Hypothalamus (tissue), 51 donors: ENCODE data around the gene KCNF1.

ENCODE experiments used
- DNase-seq, 51 donors: peaks; one replicate each; lab custom pipeline; 2025; lab: John Stamatoyannopoulos, UW

Gene KCNF1

GRCh38 chr2:10901160-10901939 is 10.4 kb upstream of the KCNF1 start:
- peak in 1 of 51 donors; percentile 9 for DNase-seq

DNA sequence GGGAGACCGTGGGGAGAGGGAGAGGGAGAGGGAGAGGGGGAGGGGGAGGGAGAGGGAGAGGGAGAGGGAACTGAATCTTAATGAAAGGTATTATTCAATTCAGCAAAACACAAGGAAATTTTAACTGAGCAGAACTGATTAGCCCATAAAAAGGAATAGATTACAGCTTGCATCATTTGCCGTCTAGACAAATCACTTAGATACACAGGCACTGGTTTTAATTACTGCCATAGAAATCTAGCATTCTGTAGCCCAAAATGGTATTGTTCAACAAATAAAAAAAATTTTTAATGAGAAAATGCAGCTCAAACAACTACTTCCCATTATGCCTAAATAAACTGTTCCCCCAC is 7.9 kb upstream of the KCNF1 start:
- DNase-seq = no peak

DNA sequence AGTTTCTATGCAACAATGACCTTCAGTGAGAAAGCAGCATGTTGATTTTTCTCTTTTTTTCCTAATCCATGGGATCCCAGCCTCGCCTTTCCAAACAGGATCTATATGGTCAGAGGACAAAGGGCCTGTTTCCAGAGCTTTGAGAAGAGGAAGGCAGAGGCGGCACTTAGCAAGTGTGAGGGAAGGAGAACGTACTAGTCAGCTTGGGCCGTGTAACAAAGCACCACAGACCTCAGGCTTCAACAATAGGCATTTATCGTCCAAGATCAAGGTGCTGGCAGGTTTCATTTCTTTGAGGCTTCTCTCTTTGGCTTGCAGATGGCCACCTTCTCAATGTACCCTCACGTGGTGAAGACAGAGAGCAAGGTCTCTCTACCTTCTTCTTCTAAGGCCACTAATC is 7.3 kb upstream of the KCNF1 start:
- DNase-seq = no peak

DNA sequence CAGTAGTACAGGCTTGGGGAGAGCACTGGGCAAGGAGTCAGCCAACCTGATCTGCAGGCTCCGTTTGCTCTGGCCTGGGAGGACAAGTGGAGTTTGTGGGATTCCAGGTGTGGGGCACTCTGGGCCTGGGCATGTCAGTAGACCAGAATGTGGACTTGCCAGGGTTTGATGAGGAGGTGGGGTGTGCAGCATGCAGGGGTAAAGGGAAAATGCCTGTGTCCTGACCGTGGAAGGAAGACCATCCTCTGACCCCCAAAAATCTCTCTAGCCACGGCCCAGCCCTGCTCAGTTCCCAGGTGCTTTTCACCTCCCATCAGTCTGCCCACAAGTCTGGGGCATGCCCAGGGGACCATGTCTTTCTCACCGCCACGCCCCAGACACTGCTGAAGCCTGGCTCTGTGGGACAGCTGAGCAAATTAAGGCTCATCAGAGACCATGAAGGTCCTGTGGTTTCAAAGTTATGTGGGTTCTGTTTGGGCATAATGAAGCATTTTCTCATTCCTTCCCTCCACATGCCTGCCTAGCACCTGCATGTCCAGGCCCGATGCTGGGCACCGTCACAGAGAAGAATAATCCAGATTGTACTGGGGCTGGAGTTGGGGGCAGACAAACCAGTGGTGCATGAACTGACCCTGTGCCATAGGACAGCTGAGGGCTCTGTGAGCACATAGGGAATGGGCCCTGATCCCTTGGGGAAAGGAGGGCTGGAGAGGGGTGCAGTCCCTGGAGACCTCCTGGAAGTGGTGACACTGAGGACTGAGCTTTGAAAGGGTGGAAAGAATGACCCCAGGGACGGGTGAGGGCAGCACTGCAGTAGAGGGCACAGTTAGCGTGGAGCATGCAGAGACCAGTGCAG is 6.5 kb upstream of the KCNF1 start:
- no peak for DNase-seq

- no peak for DNase-seq
Observed at GRCh38 chr2:10905862-10906143, 5.9 kb upstream of the KCNF1 start.

DNA sequence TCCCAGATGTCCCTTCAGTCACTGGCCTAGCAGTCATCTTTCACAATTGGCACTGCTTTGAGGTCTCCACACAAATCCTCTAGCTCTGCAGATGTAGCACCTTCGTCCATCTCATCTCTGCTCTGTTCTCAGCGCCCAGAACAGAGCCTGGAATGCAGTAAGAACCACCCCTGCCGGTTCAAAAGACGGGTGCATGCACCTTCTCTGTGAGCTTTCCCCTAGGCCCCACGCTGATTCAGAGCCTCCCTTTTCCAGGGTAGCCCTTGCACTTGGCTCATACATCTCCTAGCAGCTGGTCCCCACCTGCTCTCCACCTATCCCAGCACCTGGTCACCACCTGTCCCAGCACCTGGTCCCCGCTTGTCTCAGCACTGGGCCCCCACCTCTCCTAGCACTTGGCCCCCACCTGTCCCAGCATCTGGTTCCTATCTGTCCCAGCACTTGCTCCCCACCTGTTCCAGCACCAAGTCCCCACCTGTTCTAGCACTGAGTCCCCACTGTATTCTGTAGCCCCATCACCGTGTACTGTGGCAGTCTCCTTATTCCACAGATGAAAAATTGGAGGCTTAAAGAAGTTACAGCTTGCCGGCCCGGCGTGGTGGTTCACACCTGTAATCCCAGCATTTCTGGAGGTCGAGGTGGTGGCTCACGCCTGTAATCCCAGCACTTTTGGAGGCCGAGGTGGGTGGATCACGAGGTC is 4.7 kb upstream of the KCNF1 start:
- no peak for DNase-seq

DNA sequence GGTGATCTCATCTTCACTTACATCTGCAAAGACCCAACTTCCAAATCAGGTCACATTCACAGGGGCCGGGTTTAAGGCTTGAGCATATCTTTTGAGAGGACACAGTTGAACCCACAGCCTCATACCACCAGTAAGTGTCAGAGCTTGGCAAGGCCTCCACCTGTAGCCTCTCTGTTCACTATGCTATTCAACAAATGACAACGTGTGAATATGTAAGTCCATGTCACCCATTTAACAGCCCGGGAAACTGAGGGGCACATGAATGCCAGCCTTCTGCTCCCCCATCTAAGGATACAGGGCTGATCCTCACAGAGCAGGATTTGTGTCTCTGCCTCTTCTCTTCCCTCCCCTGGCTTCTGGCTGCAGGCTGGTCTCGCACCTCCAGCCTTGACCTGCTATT is 3.5 kb upstream of the KCNF1 start:
- DNase-seq = no peak

DNA sequence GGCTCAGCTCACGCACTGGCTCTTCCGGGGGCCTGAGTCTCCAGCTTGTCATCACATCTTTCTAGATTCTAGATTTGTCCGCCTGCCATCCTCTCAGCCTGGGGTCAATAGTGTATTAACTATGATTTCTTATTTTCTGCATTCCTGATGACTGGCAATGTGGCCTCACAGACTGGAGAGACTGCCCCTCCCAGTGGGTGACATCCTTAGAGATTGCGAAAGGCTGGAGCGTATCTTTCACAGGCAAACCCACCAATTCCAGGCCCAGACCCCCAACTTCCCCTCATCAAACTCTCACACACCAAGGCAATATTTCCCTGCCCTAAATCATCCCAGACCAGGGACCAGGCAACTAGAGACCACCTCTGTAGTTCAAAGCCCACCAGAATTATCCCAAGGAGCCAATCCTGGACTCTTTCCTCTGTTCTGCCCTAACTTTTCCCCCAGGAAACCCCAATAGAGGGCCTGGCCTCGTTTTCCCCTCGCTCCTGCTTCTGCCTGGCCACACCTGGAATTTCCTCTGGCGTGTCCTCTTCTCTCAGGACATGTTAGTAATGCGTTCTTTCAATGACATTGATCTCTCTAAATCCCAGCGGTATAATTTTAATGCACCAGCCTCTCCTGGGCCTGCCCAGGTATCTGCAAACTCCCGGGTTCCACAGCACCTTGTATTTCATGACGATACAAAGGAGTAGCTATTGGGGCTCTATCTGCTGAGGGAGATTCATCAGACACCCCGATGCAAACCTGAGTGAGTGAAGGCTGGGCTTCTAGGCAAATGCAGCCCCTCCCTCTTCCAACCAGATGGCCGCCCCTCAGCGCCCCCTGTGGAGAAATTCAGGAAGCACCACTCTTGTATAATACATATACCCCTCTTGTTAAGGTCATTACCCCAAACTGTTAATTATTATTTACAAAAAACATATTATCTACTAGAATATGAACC is 2.4 kb upstream of the KCNF1 start:
- DNase-seq = peak in 2 of 51 donors; percentile 30 to 34

GRCh38 chr2:10909996-10910341 is 1.8 kb upstream of the KCNF1 start:
- DNase-seq = no peak

- DNase-seq = no peak
Observed at GRCh38 chr2:10910625-10911024, 1.1 kb upstream of the KCNF1 start.

- no peak for DNase-seq
Observed at GRCh38 chr2:10912076-10912731, 470 bp downstream of the KCNF1 start.

GRCh38 chr2:10912796-10913455 is 1.2 kb downstream of the KCNF1 start:
- no peak for DNase-seq

GRCh38 chr2:10913501-10914271 is 2.0 kb downstream of the KCNF1 start:
- no peak for DNase-seq

DNA sequence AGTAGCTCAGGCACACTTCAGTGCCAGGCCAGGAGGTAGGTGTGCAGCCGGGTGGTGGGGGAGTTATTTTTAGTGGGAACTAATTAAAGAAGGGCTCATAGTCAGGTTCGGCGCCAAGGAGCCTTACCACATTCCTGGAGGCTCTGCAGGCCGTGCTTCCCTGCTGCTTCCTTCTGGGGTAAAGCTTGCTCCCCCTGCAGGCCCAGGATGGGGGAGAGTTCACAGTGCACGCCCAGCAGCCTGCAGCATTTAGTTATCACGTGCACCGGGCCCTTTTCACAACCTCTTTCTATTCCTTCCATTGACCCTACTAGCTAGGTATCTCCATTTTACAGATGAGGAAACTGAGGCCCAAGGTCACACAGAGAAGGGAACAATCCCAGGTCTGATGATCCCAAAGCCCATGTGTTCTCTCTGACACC is 2.5 kb downstream of the KCNF1 start:
- DNase-seq = peak in 2 of 51 donors; percentile 29 to 34

DNA sequence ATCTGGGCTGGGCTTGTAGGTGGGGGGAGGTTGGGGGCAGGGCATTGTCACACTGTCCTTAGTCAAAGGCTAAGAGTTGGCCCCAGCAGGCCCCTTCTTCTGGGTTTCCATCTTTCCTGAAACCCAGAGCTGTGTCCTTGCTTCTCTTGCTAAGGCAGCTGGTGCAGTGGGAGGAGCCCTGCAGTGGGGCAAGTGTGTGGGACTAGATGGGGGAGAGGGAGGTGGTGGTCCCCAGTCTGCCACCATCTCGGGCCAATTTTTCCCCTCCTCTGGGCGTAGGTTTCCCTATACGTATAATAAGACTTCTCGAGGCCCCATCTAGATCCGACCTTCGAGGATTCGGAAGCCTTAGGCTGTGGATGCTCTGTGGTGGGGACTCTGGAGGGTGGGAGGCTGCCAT is 3.5 kb downstream of the KCNF1 start:
- DNase-seq = no peak

- no peak for DNase-seq
Observed at GRCh38 chr2:10915731-10916276, 4.1 kb downstream of the KCNF1 start.

- DNase-seq = no peak
Observed at GRCh38 chr2:10916953-10917352, 5.2 kb downstream of the KCNF1 start.

DNA sequence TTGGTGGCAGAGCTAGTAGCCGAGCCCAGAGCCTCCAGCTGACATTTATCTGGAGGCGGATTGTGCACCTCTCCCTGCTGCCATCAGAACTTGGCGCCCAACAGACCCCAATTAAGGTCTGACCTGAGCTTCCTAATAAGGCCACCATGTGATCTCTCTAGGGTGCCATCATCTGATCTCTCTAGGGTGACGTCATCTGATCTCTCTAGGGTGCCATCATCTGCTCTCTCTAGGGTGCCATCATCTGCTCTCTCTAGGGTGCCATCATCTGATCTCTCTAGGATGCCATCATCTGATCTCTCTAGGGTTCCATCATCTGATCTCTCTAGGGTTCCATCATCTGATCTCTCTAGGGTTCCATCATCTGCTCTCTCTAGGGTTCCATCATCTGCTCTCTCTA is 6.2 kb downstream of the KCNF1 start:
- no peak for DNase-seq
